Endodermal cell (in vitro differentiated cells): Measurements from ENCODE around the gene ENDOD1. TPM values are rescaled to one million over a fixed set of nuclear protein-coding genes. Genes with fewer than 3 reads are reported as not detected.

ENCODE experiments used
- DNase-seq: peaks from one replicate; pipeline ENCODE4 v3.0.0-alpha.2; 2017
- H3K27ac ChIP-seq: 2 replicates; pipeline ENCODE4 v1.5.1; 2013; ENCODE audit warnings: mild to moderate bottlenecking, low read depth, low read length, moderate library complexity
- H3K27me3 ChIP-seq: 2 replicates; pipeline ENCODE4 v1.6.1; 2013; ENCODE audit warnings: mild to moderate bottlenecking, low read length, moderate library complexity; ENCODE audit not compliant: insufficient read depth, control insufficient read depth, poor library complexity, severe bottlenecking
- H3K36me3 ChIP-seq: 2 replicates; pipeline ENCODE4 v1.7.0; 2013; ENCODE audit warnings: mild to moderate bottlenecking, low read length, moderate library complexity; ENCODE audit not compliant: control insufficient read depth, insufficient read depth
- H3K4me1 ChIP-seq: one replicate; pipeline ENCODE4 v1.7.0; 2013; ENCODE audit warnings: low read length; ENCODE audit not compliant: control insufficient read depth, insufficient read depth
- H3K4me3 ChIP-seq: 2 replicates; pipeline ENCODE4 v1.5.1; 2013; ENCODE audit warnings: mild to moderate bottlenecking, low read length, moderate library complexity
- H3K9ac ChIP-seq: 2 replicates; pipeline ENCODE4 v1.6.1; 2013; ENCODE audit warnings: mild to moderate bottlenecking, low read length, moderate library complexity; ENCODE audit not compliant: poor library complexity, severe bottlenecking; ENCODE audit errors: extremely low read depth
- H3K9me3 ChIP-seq: 2 replicates; pipeline ENCODE4 v1.6.1; 2013; ENCODE audit warnings: mild to moderate bottlenecking, low read length, moderate library complexity; ENCODE audit not compliant: control insufficient read depth
- H3K27ac Mint-ChIP-seq: 2 replicates; pipeline ENCODE4 v1.8.0; 2020; ENCODE audit warnings: mixed read lengths
- H3K27me3 Mint-ChIP-seq: 2 replicates; pipeline ENCODE4 v1.8.0; 2021; ENCODE audit warnings: mild to moderate bottlenecking, mixed read lengths; ENCODE audit not compliant: insufficient read depth
- H3K36me3 Mint-ChIP-seq: 2 replicates; pipeline ENCODE4 v1.8.0; 2020; ENCODE audit warnings: low read depth, mixed read lengths
- H3K4me1 Mint-ChIP-seq: 2 replicates; pipeline ENCODE4 v1.8.0; 2020; ENCODE audit warnings: mixed read lengths
- H3K4me3 Mint-ChIP-seq: 2 replicates; pipeline ENCODE4 v1.8.0; 2020; ENCODE audit warnings: mild to moderate bottlenecking, moderate library complexity, mixed read lengths
- H3K9me3 Mint-ChIP-seq: 2 replicates; pipeline ENCODE4 v1.8.0; 2020; ENCODE audit warnings: mild to moderate bottlenecking, mixed read lengths
- CTCF ChIP-seq: fragments of 200-600 bp; sonication (generic); conservative IDR thresholded peaks from 2 replicates; pipeline ENCODE4 v1.5.0; 2021; ENCODE audit warnings: antibody characterized with exemption, mild to moderate bottlenecking
- WGBS, 2 experiments: methylation state at CpG; one replicate each; pipeline versions ENCODE4 v1.1.5 to v1.1.7; 2013; ENCODE audit warnings: missing lambda C conversion rate in 2 of 2, mixed read lengths in 1 of 2; ENCODE audit not compliant: insufficient coverage in 1 of 2, insufficient read length in 1 of 2; 5-methylcytosine and 5-hydroxymethylcytosine counted together
- total RNA-seq, 2 donors: library from RNA; stranded (reverse); fragmentation: NEBNext Ultra II Directional in 1 of 2; extraction: Animal tissue kit (Norgen Biotek cat#: 25700) in 1 of 2; gene quantifications; 2 replicates in 1 of 2; 3 replicates in 1 of 2; pipeline ENCODE4 v1.2.1, GENCODE V29; 2021

Gene ENDOD1
- total RNA-seq, 2 donors from 2014 or later = 1.9 to 2.7 TPM

GRCh38 chr11:95142431-95142830 is 52.8 kb downstream of the ENDOD1 start:
- peaks cover 87% of the 10 kb centered on the region for H3K27me3 ChIP-seq
- 40 to 84% methylated on average over 1 to 2 of the region's 2 CpGs for WGBS, 2 experiments
- TF ChIP-seq CTCF = no peak
- no peak overlapping the region for H3K4me3 Mint-ChIP-seq
- no peak for DNase-seq
- no peak overlapping the region for H3K27ac Mint-ChIP-seq
- no peaks in the 10 kb centered on the region for H3K9me3 ChIP-seq
- H3K9ac ChIP-seq = no peak overlapping the region
- H3K27ac ChIP-seq = no peak overlapping the region
- H3K36me3 ChIP-seq = no peaks in the 10 kb centered on the region
- no peaks in the 10 kb centered on the region for H3K4me1 ChIP-seq
- no peaks in the 10 kb centered on the region for H3K36me3 Mint-ChIP-seq
- H3K4me3 ChIP-seq = no peak overlapping the region
- peaks cover 86% of the 10 kb centered on the region for H3K27me3 Mint-ChIP-seq
- peaks cover 13% of the 10 kb centered on the region for H3K4me1 Mint-ChIP-seq
- no peaks in the 10 kb centered on the region for H3K9me3 Mint-ChIP-seq

GRCh38 chr11:95143106-95143681 is 53.5 kb downstream of the ENDOD1 start:
- Histone ChIP-seq H3K27ac (no peak overlapping the region), H3K27me3 (peaks cover 87% of the 10 kb centered on the region), H3K4me1 (no peaks in the 10 kb centered on the region), H3K9me3 (no peaks in the 10 kb centered on the region), H3K36me3 (no peaks in the 10 kb centered on the region), H3K4me3 (no peak overlapping the region), H3K9ac (no peak overlapping the region)
- H3K4me1 Mint-ChIP-seq = peaks cover 13% of the 10 kb centered on the region
- 87 to 89% methylated on average over 6 of the region's 6 CpGs for WGBS, 2 experiments
- no peak overlapping the region for H3K27ac Mint-ChIP-seq
- no peak for DNase-seq
- H3K9me3 Mint-ChIP-seq = no peaks in the 10 kb centered on the region
- H3K36me3 Mint-ChIP-seq = no peaks in the 10 kb centered on the region
- peaks cover 85% of the 10 kb centered on the region for H3K27me3 Mint-ChIP-seq
- TF ChIP-seq CTCF = no peak
- no peak overlapping the region for H3K4me3 Mint-ChIP-seq

- peaks cover 94% of the 10 kb centered on the region for H3K27me3 Mint-ChIP-seq
- H3K27me3 ChIP-seq = peaks cover 84% of the 10 kb centered on the region
Observed at GRCh38 chr11:95144313-95145235, 54.9 kb downstream of the ENDOD1 start.

More at GRCh38 chr11:95144313-95145235, 54.9 kb downstream of the ENDOD1 start:
- H3K4me3 ChIP-seq = no peak overlapping the region
- no peak overlapping the region for H3K27ac ChIP-seq
- TF ChIP-seq CTCF = no peak
- no peaks in the 10 kb centered on the region for H3K36me3 Mint-ChIP-seq
- no peaks in the 10 kb centered on the region for H3K9me3 ChIP-seq
- no peaks in the 10 kb centered on the region for H3K4me1 ChIP-seq
- H3K9me3 Mint-ChIP-seq = no peaks in the 10 kb centered on the region
- 78 to 82% methylated on average over 7 of the region's 7 CpGs for WGBS, 2 experiments
- H3K4me3 Mint-ChIP-seq = no peak overlapping the region
- H3K27ac Mint-ChIP-seq = no peak overlapping the region
- H3K9ac ChIP-seq = no peak overlapping the region
- no peak for DNase-seq
- peaks cover 19% of the 10 kb centered on the region for H3K4me1 Mint-ChIP-seq
- H3K36me3 ChIP-seq = no peaks in the 10 kb centered on the region
